Activated CD4-positive, CD25-positive, alpha-beta regulatory T cell treated with anti-CD3 and anti-CD28 coated beads, Interleukin-2, amount 50 U/mL, for 72 hours (primary cell): Measurements from ENCODE around the gene PLXDC2.
"Not testable (repeated sequence)": the region's sequence is repeated elsewhere in the genome, so short reads cannot be mapped to it uniquely, and the experiment has no call there.

Experiments used
- DNase-seq: peaks from one replicate; pipeline ENCODE4 v3.0.0; 2021

Gene PLXDC2

GRCh38 chr10:19986591-19986990, 170.4 kb downstream of the PLXDC2 start:
- DNase-seq, result no peak

- DNase-seq, result no peak
Observed at GRCh38 chr10:19987931-19988330, 171.7 kb downstream of the PLXDC2 start.

- no peak for DNase-seq
Observed at GRCh38 chr10:19993714-19994315, 177.6 kb downstream of the PLXDC2 start.

GRCh38 chr10:19998482-19998881, 182.2 kb downstream of the PLXDC2 start:
- no peak for DNase-seq

- no peak for DNase-seq
Observed at GRCh38 chr10:19999431-19999830, 183.2 kb downstream of the PLXDC2 start.

GRCh38 chr10:20002026-20002425, 185.8 kb downstream of the PLXDC2 start:
- DNase-seq, result not testable (repeated sequence)

GRCh38 chr10:20002657-20003056, 186.4 kb downstream of the PLXDC2 start:
- no peak for DNase-seq

GRCh38 chr10:20004087-20004523, 187.9 kb downstream of the PLXDC2 start:
- no peak for DNase-seq

GRCh38 chr10:20005638-20006037, 189.4 kb downstream of the PLXDC2 start:
- no peak for DNase-seq

- no peak for DNase-seq
Observed at GRCh38 chr10:20006169-20006870, 190.1 kb downstream of the PLXDC2 start.

GRCh38 chr10:20007426-20007825, 191.2 kb downstream of the PLXDC2 start:
- no peak for DNase-seq

GRCh38 chr10:20013991-20014750, 197.9 kb downstream of the PLXDC2 start:
- DNase-seq, result no peak

GRCh38 chr10:20017961-20018360, 201.7 kb downstream of the PLXDC2 start:
- no peak for DNase-seq

- no peak for DNase-seq
Observed at GRCh38 chr10:20020677-20021076, 204.4 kb downstream of the PLXDC2 start.

- no peak for DNase-seq
Observed at GRCh38 chr10:20029523-20029922, 213.3 kb downstream of the PLXDC2 start.

GRCh38 chr10:20033476-20033875, 217.2 kb downstream of the PLXDC2 start:
- no peak for DNase-seq

GRCh38 chr10:20034732-20035131, 218.5 kb downstream of the PLXDC2 start:
- DNase-seq, result no peak

- DNase-seq, result no peak
Observed at GRCh38 chr10:20040012-20040411, 223.8 kb downstream of the PLXDC2 start.

GRCh38 chr10:20041931-20042330, 225.7 kb downstream of the PLXDC2 start:
- no peak for DNase-seq

- not testable (repeated sequence) for DNase-seq
Observed at GRCh38 chr10:20045100-20045499, 228.9 kb downstream of the PLXDC2 start.

- DNase-seq, result no peak
Observed at GRCh38 chr10:20048161-20048560, 231.9 kb downstream of the PLXDC2 start.

- DNase-seq, result no peak
Observed at GRCh38 chr10:20058135-20058534, 241.9 kb downstream of the PLXDC2 start.

GRCh38 chr10:20059084-20059835, 243.0 kb downstream of the PLXDC2 start:
- no peak for DNase-seq
